Endometrial microvascular endothelial cells (primary cell): ENCODE measurements around the gene ASRGL1. TPM values are rescaled to one million over a fixed set of nuclear protein-coding genes. Genes with fewer than 3 reads are reported as not detected.

Experiments used
- in situ Hi-C: cut with HindIII; loops from 2 replicates; pipeline ENCODE4 v1.10.0; 2017; ENCODE audit warnings: low sequenced_read_pairs, low pct_unique_long_range_greater_than_20kb; ENCODE audit errors: inconsistent ontology term
- total RNA-seq: library from RNA; depleted of rRNA; stranded (reverse); fragments of >200 nt; gene quantifications from one replicate; pipeline ENCODE4 v1.2.3, GENCODE V29; 2015; ENCODE audit errors: inconsistent ontology term

The ASRGL1 gene
- total RNA-seq, 1 donor from 2014 or later = 53.3 TPM

DNA sequence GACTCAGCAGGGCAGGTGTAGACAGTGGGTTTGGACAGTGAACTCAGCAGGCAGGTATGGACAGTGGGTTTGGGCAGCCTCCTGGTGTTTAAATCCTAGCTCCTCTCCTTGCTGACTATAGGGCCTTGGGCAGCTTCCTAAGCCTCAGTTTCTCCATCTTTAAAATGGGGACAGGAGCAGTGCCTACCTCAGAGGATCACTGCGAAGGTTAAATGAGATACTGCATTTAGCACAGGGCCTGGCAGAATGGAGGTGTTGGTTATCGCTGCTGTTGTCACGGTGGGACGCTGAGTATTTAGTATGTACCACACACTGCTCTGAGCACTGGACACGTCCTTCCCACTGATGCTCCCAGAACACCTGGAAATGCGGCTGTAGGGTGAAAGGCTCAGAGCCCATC lies 67.2 kb downstream of the ASRGL1 start:
- in situ Hi-C loops = no loop called here

DNA sequence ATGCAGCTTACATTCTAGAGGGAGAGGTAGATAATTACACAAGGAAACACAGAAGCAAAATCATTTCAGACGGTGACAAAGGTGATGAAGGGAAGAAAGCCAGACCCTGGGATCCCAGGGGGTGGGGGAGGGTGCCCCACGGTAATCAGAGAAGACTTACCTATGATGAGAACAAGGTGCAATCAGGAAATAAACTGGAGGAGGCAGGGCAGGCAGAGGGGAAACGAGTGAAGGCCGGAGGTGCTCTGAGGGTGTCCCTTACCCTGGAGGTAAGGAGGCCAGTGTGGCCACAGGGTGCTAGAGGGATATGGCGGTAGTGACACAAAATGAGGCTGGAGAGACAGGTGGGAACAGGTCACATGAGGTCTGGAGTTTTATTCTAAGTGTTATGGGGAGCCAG lies 67.7 kb downstream of the ASRGL1 start:
- in situ Hi-C loops = no loop called here

DNA sequence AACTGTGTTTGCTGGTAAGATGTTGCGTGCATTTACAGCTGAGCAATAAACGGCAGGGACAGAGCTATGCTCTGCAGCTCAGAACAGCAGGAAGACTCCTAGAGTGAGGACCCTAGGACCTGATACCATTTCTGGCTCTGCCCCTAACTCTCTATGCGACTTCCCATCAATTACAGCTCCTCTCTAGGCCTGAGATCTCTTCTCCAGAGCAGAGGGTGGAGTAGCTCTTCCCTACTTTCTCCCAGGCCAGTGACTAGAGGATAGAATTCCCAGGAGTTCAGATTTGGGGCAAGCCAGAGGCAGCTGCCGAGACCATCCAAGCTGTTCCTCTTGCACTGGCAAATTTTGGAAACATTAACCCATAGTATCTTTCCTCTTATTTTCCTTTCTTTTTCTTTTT lies 68.8 kb downstream of the ASRGL1 start:
- in situ Hi-C loops = no loop called here

DNA sequence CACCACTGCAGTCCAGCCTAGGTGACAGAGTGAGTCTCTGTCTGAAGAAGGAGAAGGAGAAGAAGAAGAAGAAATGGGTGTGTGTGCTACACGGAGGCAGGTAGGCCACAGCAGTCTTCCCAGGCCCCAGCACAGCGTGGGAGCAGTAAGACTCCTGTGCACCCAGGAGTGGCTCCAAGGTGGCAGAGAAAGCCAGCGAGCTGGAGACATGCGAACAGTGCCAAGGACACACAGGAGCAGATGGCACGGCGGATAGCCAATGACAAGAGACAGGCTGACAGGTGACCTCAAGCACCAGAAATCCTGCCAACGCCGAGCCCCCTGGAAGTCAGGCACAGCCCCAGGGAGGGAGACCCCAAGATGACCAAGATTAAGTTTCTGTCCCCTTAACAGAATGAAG lies 72.6 kb downstream of the ASRGL1 start:
- in situ Hi-C loops = no loop called here

DNA sequence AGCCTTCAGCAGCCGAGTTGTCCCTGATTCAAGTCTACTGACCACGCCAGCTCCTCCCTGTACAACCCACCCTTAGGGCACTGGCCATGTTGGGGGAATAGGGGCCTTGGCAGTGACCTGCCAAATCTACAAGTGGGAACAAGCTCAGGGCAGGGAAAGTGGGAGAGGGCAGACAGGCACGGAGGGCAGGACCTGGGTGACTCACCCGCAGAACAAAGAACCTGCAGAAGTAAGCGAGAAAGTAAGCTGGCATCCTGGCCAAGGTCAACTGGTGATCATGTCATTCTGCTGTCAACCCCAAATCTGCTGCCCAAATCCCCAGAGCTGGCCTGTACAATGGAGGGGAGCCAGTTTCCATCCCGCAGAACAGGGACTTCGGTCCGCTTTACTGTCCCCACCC lies 73.7 kb downstream of the ASRGL1 start:
- in situ Hi-C loops = no loop called here

DNA sequence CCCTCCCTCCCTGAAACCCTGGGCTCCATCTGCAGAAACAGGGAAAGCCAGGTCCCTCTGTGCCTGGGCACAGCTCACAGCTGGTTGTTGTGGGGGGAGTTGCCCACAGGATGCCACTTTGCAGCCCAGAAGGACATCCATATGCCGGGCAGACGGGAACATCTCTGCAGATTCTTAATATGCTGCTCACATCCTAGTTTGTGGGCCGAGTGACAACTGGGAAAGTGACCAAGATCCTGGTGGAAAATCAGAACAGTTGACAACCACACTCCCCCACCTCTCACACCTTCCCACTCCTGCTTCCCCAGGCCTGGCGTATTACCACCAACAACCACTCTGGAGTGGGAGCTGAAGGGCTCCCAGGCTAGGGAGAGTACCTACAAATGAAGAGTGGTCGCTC lies 74.3 kb downstream of the ASRGL1 start:
- in situ Hi-C loops = no loop called here

DNA sequence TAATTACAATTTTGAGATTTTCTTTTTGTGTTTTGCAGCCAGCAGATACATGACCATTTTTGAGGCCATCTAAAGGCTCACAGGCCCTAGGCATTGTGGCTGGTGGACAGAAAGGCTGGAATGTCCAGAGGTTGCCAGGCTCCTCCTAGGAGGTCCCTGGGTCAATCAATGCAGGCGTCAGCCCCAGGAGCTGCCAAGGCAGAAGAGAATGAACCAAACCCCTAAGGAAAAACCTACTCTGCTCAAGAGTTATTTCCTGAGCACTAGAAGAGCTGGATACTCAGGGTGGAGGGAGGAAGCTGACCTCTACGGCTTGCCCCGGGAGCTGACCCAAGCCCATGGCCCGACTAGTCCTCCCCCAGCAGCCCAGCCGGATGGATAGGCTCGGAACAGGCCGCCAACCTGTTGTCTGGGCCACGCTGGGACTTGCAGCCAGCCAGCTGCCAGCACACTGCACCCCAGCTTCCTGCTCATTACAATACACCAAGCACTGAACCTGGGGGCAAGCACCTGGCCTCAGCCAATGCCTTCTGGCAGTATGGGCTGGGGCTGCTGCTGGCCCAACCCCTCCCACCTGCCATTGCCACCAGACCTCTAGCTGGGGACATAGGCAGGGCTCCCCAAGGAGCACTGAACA lies 75.9 kb downstream of the ASRGL1 start:
- in situ Hi-C loops = no loop called here

DNA sequence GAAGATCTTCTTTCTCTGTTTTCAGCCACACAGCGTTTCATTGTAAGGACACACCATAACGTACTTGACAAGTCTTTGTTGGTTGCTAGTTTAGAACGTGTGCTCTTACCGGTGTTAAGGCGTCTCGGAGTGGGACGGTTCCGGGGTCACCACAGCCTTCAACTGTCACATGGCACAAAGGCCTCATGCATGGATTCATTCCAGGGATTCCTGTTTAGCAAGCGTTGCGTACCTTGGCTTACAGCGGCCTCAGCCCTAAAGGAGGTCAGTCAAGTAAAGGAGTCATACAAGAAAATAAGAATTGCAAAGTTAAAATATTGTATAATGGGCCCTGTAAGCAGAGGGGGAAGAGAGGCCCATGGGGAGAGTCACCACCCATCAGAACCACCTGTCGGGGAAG lies 79.3 kb downstream of the ASRGL1 start:
- in situ Hi-C loops = no loop called here

DNA sequence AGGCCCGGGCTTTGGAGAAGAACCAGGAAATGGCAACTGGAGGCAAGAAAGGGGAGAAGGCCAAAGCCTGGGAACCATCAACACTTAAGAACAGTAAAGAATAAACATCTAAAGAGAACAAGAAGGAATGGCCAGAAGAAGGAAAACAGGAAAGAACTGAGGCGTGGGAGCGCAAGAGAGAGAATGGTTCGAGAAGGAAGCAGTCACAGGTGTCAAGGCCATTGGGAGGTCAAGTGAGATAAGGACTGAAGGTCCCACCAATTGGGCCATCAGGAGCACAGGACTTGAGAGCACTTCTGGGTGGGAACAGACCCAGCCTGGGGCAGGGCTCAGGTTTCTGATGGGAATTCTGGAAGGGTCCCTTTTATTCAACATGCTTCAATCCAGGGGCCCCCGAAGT lies 80.9 kb downstream of the ASRGL1 start:
- in situ Hi-C loops = no loop called here

DNA sequence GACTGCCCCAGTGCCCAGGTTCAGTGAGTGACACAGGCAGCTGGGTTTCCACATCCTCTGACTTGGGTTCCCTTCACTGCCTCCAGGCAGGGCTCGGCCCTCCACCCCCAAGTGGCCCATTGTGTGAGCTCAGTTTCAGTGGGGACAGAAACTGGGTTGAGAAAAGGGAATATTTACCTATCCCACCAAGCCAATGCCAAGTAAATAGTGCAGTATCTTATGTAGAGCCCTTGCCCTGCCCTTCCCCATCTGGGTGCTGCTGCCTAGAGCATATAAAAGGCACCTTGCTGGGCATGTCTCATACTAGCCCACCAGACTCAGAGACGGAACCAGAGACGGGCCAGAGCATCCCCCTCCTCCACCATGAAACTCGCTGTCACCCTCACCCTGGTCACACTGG lies 81.5 kb downstream of the ASRGL1 start, which contains the start of gene SCGB1A1:
Gene SCGB1A1, plus strand, starts transcription at position 301 of the 400 bp plus-strand sequence. Its CDS starts 63 bp downstream, at position 364.
- in situ Hi-C loops = no loop called here

DNA sequence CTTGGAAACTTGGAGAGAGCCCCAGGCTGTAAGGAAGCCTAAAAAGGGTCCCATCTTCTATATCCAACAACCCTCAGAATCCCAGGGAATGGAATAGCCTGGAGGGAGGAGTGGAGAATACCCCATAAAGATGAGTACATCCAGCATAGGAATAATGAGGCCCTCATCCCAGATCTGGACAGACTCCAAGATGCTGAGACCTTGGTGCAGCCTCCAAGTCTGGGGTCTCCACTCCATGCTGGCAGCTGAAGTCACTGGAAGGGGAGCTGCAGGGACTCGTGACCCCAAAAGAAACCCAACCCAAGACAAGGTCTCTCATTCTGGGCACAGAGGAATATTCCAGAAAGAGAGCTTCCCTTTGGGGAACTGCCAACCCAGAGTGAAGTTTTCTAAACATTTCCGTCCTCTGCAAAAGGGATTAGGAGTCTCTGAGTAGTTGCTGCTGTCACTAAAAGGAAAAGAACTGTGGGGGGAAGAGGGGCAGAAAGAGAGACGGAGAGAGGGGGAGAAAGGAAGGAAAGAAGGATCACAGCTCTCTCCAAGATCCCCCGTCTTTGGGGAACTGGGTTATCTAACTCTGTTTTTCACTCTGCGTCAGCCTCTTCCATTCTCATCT lies 82.2 kb downstream of the ASRGL1 start:
- in situ Hi-C loops = no loop called here

DNA sequence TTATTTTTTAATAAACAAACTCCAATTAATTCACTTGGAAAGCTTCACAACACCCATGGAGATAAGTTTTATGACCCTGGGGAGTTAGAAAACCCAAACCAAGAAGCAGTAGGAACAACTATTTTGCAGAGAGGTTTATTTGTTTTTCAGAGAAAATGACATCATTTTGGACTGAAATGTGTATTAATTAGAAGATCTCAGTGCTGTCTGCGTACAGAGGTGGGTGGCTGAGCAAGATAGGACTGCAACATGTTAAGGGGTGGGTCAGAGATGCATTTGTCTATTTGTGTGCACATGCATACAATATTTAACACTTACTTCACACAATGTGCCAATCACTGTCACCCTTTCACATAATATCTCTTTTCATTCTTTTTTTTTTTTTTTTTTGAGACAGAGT lies 82.7 kb downstream of the ASRGL1 start:
- in situ Hi-C loops = no loop called here

DNA sequence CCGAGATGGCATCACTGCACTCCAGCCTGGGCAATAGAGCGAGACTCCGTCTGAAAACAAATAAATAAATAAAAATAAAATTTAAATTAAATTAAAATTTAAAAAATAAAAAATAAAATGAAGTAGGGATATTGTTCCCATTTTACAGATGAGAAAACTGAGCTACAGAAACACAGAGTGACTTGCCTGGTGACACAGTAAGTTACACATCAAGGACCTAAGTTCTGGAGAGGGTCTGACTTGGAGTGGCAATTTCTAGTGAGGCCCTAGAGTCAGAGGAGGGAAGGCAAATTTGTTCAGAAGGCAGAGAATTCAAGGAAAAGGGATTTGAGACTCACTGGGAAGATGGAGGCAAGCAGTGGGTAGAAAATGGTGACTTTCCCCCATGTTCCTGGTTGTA lies 83.6 kb downstream of the ASRGL1 start:
- in situ Hi-C loops = no loop called here

DNA sequence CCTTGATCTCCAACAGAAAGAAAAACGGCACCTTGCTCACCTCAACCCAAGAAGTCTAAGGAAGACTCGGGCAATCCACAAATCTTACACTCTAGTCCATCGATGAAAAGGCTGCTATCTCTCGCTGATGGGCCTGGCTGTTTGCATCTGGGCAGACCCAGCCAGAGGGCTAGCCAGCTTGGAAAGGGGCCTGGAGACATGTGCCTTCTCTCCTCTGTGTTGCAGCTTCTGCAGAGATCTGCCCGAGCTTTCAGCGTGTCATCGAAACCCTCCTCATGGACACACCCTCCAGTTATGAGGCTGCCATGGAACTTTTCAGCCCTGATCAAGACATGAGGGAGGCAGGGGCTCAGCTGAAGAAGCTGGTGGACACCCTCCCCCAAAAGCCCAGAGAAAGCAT lies 84.7 kb downstream of the ASRGL1 start:
- in situ Hi-C loops = no loop called here

DNA sequence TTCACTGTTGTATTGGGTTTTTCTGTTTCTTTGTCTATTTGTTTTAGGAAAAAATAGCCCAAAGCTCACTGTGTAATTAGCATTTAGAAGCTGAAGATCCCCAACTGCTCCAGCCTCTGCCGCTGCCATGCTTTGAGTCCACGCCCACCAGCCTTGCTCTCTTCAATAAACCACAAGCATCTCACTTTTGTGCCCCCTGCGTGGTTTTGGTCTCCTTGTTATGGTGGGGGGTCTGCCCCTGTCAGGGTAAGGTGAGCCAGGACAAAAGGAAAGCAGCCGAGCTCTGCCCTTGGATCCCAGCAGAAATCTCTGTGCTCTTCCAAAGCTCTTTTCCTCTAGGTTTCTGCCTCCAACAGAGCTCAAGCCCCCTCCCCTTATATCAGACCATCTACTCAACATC lies 85.8 kb downstream of the ASRGL1 start:
- in situ Hi-C loops = no loop called here

DNA sequence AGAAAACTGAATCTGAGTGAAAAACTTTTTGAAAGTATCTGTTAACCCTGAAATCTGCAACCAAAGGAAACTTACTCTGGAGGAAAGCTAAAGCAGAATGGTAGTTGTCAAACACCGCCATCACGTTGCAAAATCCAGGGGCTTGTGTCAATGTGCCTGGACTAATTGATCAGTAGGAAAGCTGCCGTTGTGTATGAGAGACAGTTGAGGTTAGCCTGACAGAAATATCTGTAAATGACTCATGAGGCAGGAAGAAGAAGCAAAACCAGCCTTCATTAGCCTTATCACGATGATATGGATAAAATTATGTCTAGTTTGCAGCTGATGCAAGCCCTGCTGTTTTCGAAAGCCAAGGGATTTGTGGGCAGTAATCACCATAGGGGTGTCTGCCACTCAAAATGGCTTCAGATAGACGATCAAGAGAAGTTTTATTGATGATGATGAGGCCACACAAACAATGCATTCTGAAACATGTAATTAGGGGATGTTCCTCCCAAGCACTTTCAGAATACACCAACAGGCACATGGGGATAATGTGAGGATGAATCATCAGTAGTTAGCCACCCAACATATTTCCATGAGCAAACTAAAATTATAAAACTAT lies 90.5 kb downstream of the ASRGL1 start:
- in situ Hi-C loops = loop anchor here (25.0 kb wide), 1 partner anchor 135 kb away; the partner anchor contains the start of gene EEF1G

DNA sequence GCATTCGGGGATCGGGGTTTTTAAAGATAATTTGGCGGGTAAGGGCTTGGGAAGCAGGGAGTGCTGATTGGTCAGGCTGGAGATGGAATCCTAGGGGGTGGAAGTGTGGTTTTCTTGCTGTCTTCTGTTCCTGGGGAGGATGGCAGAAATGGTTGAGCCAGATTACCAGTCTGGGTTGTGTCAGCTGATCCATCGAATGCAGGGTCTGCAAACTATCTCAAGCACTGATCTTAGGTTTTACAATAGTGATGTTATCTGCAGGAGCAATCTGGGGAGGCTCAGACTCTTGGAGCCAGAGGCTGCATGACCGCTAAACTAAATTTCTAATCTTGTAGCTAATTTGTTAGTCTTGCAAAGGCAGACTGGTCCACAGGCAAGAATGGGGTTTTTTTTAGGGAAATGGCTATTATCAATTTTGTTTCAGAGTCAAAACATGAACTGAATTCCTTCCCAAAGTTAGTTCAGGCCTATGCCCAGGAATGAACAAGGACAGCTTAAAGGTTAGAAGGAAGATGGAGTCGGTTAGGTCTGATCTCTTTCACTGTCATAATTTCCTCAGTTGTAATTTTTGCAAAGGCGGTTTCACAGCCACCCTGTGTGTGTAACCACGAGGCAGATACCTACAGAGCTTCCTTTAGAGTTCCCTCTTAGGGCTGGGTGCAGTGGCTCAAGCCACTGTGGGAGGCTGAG lies 91.8 kb downstream of the ASRGL1 start:
- in situ Hi-C loops = loop anchor here (25.0 kb wide), 1 partner anchor 133 kb away; the partner anchor contains the start of gene EEF1G

DNA sequence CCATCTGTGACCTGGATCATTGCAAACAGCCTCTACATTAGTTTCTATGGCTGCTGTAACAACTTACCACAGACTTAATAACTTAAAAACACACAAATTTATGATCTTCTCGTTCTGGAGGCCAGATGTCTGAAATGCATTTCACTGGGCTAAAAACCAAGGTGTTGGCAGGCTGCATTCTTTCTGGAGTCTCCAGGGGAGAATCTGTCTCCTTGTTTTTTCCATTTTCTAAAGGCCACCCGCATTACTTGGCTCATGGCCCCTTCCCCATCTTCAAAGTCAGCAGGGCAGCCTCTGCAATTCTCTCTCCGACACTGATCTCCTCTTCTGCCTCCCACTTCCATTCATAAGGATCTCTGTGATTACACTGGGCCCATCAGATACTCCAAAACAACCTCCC lies 93.2 kb downstream of the ASRGL1 start:
- in situ Hi-C loops = loop anchor here (25.0 kb wide), 1 partner anchor 132 kb away; the partner anchor contains the start of gene EEF1G

DNA sequence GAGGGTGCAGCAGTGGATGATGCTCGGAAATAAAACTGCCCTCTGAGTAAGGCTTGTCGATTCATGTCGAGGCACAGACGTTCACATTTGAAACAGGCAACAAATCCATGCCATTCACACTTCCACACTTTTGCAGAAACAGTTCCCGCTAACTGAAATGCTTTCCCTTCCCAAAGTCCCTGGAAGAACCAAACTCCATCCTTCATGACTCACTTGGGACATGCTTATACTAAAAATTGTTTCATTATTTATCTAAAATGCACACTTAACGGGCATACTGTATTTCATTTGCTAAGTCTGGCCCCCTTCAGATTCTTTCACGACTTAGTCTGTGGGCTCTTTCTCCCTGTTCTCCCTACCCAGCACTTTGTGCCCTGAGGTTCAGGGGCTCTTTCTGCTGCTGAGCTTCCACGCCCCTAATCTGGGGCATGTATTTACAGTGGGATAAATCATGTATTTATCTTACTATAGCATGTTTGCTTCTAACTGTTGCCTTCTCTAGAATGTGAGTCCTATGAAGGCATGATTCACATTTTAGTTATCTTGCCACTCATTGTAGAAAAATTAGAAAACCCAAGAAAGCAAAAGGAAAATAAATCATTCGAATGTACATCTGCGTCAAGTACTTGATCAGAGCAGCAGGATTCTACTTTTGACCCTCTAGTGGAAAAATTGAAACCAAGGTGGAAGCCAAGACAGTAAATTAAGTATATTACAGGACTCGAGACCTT lies 94.1 kb downstream of the ASRGL1 start:
- in situ Hi-C loops = loop anchor here (25.0 kb wide), 1 partner anchor 131 kb away; the partner anchor contains the start of gene EEF1G
